ENCODE measurements around the gene CBFB. TPM values are rescaled to one million over a fixed set of nuclear protein-coding genes. Genes with fewer than 3 reads are reported as not detected.

CBFB gene
- total and polyA plus RNA-seq, 9 of the 15 experiments (the other 6 are each of a cell fraction or from before 2014, with no cell fraction given), result 22.0 to 112 (median 66.5) TPM

DNA sequence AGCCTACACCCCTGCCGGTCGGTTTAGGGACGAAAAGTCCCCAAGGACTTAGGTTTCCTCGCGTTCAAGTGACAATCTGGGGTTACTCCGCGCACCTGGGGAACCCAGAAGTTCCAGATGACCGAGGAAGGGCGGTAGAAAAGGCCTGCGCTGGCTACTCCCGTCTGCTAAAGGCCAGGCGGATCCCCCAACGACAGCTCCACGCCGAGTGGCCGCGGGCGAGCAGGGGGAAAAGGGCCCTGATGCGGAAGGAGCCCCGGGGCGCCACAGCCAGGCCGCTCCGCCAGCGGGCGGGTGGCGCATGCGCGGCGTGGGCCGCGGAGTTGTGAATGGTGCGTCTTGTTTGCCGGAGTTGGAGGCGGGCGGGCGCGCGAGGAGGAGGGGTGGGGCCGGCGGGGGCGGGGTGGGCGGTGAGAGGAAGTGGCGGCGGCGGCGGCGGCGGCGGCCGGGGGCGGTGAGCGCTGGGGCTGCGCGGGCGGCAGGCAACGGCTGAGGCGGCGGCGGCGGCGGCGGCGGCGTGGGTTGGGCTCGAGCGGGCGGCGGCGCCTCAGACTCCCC lies at the start of gene CBFB (continued):
- TF ChIP-seq, protein P1, sequence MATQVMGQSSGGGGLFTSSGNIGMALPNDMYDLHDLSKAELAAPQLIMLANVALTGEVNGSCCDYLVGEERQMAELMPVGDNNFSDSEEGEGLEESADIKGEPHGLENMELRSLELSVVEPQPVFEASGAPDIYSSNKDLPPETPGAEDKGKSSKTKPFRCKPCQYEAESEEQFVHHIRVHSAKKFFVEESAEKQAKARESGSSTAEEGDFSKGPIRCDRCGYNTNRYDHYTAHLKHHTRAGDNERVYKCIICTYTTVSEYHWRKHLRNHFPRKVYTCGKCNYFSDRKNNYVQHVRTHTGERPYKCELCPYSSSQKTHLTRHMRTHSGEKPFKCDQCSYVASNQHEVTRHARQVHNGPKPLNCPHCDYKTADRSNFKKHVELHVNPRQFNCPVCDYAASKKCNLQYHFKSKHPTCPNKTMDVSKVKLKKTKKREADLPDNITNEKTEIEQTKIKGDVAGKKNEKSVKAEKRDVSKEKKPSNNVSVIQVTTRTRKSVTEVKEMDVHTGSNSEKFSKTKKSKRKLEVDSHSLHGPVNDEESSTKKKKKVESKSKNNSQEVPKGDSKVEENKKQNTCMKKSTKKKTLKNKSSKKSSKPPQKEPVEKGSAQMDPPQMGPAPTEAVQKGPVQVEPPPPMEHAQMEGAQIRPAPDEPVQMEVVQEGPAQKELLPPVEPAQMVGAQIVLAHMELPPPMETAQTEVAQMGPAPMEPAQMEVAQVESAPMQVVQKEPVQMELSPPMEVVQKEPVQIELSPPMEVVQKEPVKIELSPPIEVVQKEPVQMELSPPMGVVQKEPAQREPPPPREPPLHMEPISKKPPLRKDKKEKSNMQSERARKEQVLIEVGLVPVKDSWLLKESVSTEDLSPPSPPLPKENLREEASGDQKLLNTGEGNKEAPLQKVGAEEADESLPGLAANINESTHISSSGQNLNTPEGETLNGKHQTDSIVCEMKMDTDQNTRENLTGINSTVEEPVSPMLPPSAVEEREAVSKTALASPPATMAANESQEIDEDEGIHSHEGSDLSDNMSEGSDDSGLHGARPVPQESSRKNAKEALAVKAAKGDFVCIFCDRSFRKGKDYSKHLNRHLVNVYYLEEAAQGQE (IDR thresholded peaks at IDR 0.05; ENCODE audit: borderline replicate concordance), result no peak
- TF ChIP-seq, protein P1 (CRISPR knock-in tag; IDR thresholded peaks at IDR 0.05; ENCODE audit: low read depth), result peak; percentile 72
- TF ChIP-seq ETV6 (IDR thresholded peaks at IDR 0.05; ENCODE audit: borderline replicate concordance in 1 of 2, low read depth in 2 of 2, low read length in 1 of 2) (no peak), ETV6 (CRISPR knock-in tag; IDR thresholded peaks at IDR 0.05; ENCODE audit: borderline replicate concordance) (no peak), ZNF586 (CRISPR knock-in tag; conservative IDR thresholded peaks at IDR 0.05) (0 out of 2 replicates have a peak, but pooled peaks have one; percentile 33), PRMT5 (CRISPR knock-in tag; IDR thresholded peaks at IDR 0.05) (no peak), MBD2 (IDR thresholded peaks at IDR 0.05; ENCODE audit: borderline replicate concordance, low read depth) (peak; percentile 54; the same call in 1 of the 2 replicates), HDGF (IDR thresholded peaks at IDR 0.05) (no peak), TFAM (CRISPR knock-in tag; conservative IDR thresholded peaks at IDR 0.05) (no peak), ZNF282 (CRISPR knock-in tag; IDR thresholded peaks at IDR 0.05) (no peak), RAD21 (CRISPR knock-in tag; conservative IDR thresholded peaks at IDR 0.05 in 1 of 2, IDR thresholded peaks at IDR 0.05 in 1 of 2) (no peak; a peak in 1 of 4 replicates), MEIS2 (IDR thresholded peaks at IDR 0.05; ENCODE audit: partially characterized antibody) (peak; percentile 76), STAT5B (CRISPR knock-in tag; IDR thresholded peaks at IDR 0.05) (no peak)
- TF ChIP-seq, protein P2, sequence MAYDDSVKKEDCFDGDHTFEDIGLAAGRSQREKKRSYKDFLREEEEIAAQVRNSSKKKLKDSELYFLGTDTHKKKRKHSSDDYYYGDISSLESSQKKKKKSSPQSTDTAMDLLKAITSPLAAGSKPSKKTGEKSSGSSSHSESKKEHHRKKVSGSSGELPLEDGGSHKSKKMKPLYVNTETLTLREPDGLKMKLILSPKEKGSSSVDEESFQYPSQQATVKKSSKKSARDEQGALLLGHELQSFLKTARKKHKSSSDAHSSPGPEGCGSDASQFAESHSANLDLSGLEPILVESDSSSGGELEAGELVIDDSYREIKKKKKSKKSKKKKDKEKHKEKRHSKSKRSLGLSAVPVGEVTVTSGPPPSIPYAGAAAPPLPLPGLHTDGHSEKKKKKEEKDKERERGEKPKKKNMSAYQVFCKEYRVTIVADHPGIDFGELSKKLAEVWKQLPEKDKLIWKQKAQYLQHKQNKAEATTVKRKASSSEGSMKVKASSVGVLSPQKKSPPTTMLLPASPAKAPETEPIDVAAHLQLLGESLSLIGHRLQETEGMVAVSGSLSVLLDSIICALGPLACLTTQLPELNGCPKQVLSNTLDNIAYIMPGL (CRISPR knock-in tag; IDR thresholded peaks at IDR 0.05), result no peak
- TF ChIP-seq, protein P3, sequence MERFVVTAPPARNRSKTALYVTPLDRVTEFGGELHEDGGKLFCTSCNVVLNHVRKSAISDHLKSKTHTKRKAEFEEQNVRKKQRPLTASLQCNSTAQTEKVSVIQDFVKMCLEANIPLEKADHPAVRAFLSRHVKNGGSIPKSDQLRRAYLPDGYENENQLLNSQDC (CRISPR knock-in tag; IDR thresholded peaks at IDR 0.05), result no peak
- TF ChIP-seq, protein P4, sequence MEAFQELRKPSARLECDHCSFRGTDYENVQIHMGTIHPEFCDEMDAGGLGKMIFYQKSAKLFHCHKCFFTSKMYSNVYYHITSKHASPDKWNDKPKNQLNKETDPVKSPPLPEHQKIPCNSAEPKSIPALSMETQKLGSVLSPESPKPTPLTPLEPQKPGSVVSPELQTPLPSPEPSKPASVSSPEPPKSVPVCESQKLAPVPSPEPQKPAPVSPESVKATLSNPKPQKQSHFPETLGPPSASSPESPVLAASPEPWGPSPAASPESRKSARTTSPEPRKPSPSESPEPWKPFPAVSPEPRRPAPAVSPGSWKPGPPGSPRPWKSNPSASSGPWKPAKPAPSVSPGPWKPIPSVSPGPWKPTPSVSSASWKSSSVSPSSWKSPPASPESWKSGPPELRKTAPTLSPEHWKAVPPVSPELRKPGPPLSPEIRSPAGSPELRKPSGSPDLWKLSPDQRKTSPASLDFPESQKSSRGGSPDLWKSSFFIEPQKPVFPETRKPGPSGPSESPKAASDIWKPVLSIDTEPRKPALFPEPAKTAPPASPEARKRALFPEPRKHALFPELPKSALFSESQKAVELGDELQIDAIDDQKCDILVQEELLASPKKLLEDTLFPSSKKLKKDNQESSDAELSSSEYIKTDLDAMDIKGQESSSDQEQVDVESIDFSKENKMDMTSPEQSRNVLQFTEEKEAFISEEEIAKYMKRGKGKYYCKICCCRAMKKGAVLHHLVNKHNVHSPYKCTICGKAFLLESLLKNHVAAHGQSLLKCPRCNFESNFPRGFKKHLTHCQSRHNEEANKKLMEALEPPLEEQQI (IDR thresholded peaks at IDR 0.05), result no peak
